OCI-LY7 (cell line): ENCODE results near the gene ZNF688.

Experiments used
- CTCF ChIP-seq: fragments of 200-600 bp; sonication (generic); conservative IDR thresholded peaks from 2 replicates; pipeline ENCODE4 v1.5.1; 2014; ENCODE audit warnings: mild to moderate bottlenecking, antibody characterized with exemption, low read length, moderate library complexity, mixed read lengths
- EZH2phosphoT487 ChIP-seq: fragments of 200-600 bp; sonication (generic); IDR thresholded peaks from 2 replicates; pipeline ENCODE4 v1.6.1; 2018; ENCODE audit warnings: low read depth, borderline replicate concordance, mild to moderate bottlenecking, mixed run types, antibody characterized with exemption, low read length, moderate library complexity, mixed read lengths

GRCh38 chr16:30548416-30549253, 22.9 kb downstream of the ZNF688 start:
- TF ChIP-seq CTCF (no peak), EZH2phosphoT487 (no peak)
